Measurements from ENCODE around the gene SLC22A1.

- no peak for TF ChIP-seq EGR1 (IDR thresholded peaks at IDR 0.05; ENCODE audit: low read depth in 2 of 2)
- TF ChIP-seq REST (IDR thresholded peaks at IDR 0.05): no peak
- no peak for TF ChIP-seq CTCF (IDR thresholded peaks at IDR 0.05; ENCODE audit: low read depth, low read length, missing input control)
- TF ChIP-seq MAX (IDR thresholded peaks at IDR 0.05): no peak
- TF ChIP-seq GABPA (IDR thresholded peaks at IDR 0.05 in 1 of 2, conservative IDR thresholded peaks at IDR 0.05 in 1 of 2): no peak
- no peak for TF ChIP-seq TAF1 (conservative IDR thresholded peaks at IDR 0.05)
- no peak for TF ChIP-seq YY1 (IDR thresholded peaks at IDR 0.05)
- no peak for TF ChIP-seq RAD21 (IDR thresholded peaks at IDR 0.05)
- no peak for TF ChIP-seq JUND (IDR thresholded peaks at IDR 0.05)
- TF ChIP-seq HNF4G (IDR thresholded peaks at IDR 0.05): no peak
Measured at GRCh38 chr6:160132297-160132637, 10.7 kb downstream of the SLC22A1 start.
